K562 (cell line): ENCODE measurements around the gene SLC35B4. TPM values are rescaled to one million over a fixed set of nuclear protein-coding genes. Genes with fewer than 3 reads are reported as not detected.

ENCODE experiments used
- BMI1 ChIP-seq: fragments of 150-350 bp; IDR thresholded peaks from 2 replicates; pipeline ENCODE4 v1.6.1; 2014; ENCODE audit warnings: low read length
- CEBPZ ChIP-seq: fragments of 150-350 bp; IDR thresholded peaks from 2 replicates; pipeline ENCODE4 v1.6.1; 2014; ENCODE audit warnings: low read depth, mild to moderate bottlenecking, low read length, borderline replicate concordance
- CREB1 ChIP-seq, 2 experiments: sonication (generic) in 1 of 2; formaldehyde crosslinking in 1 of 2; IDR thresholded peaks; 2 replicates each; pipeline versions ENCODE4 v1.6.1 to v1.8.0; 2012 to 2022; ENCODE audit warnings: inconsistent platforms in 1 of 2, mild to moderate bottlenecking in 1 of 2, missing genetic modification reagents in 1 of 2, moderate library complexity in 1 of 2
- DIDO1 ChIP-seq: fragments of 450-650 bp; IDR thresholded peaks from 2 replicates; pipeline ENCODE4 v1.6.1; 2016; ENCODE audit warnings: low read depth, missing biosample characterization, missing genetic modification characterization
- EP300 ChIP-seq: IDR thresholded peaks from 2 replicates; pipeline ENCODE4 v1.6.1; 2012; ENCODE audit warnings: low read length, improper control_type of control experiment
- HDAC6 ChIP-seq: IDR thresholded peaks from 2 replicates; pipeline ENCODE4 v1.6.1; 2012; ENCODE audit warnings: low read depth, mild to moderate bottlenecking, control low read depth, inconsistent platforms, low read length, moderate library complexity
- HOXB6 ChIP-seq: fragments of 250-450 bp; sonication (Bioruptor Pico); IDR thresholded peaks from 2 replicates; pipeline ENCODE4 v1.5.1; 2022; ENCODE audit warnings: mild to moderate bottlenecking, borderline replicate concordance
- KLF1 ChIP-seq: fragments of 450-650 bp; IDR thresholded peaks from 2 replicates; pipeline ENCODE4 v1.6.1; 2016; ENCODE audit warnings: missing genetic modification characterization, missing compliant biosample characterization
- LEF1 ChIP-seq: fragments of 450-650 bp; IDR thresholded peaks from 2 replicates; pipeline ENCODE4 v1.6.1; 2016; ENCODE audit warnings: mild to moderate bottlenecking
- PCBP2 ChIP-seq: fragments of 200-400 bp; formaldehyde crosslinking; IDR thresholded peaks from 2 replicates; pipeline ENCODE4 v1.6.1; 2018; ENCODE audit warnings: low read length, low read depth, mild to moderate bottlenecking, moderate library complexity; ENCODE audit not compliant: poor library complexity, severe bottlenecking
- SRSF7 ChIP-seq: fragments of 200-400 bp; formaldehyde crosslinking; optimal IDR thresholded peaks from 2 replicates; pipeline ENCODE3; 2017; ENCODE audit warnings: mild to moderate bottlenecking, low read depth, low read length
- STAT5B ChIP-seq: fragments of 250-450 bp; sonication (Bioruptor Pico); IDR thresholded peaks from 2 replicates; pipeline ENCODE4 v1.8.0; 2021; ENCODE audit warnings: mild to moderate bottlenecking, inconsistent platforms
- TBP ChIP-seq: optimal IDR thresholded peaks from 2 replicates; pipeline ENCODE3; 2011; ENCODE audit warnings: low read depth, low read length, improper control_type of control experiment
- TEAD2 ChIP-seq: fragments of 450-650 bp; IDR thresholded peaks from 2 replicates; pipeline ENCODE4 v1.6.1; 2016; ENCODE audit warnings: missing genetic modification characterization, control low read depth, missing compliant biosample characterization
- ZFP1 ChIP-seq: fragments of 450-650 bp; formaldehyde crosslinking; IDR thresholded peaks from 2 replicates; pipeline ENCODE4 v1.4.0; 2020; ENCODE audit warnings: mild to moderate bottlenecking, mixed read lengths
- ZNF217 ChIP-seq: sonication (generic); formaldehyde crosslinking; IDR thresholded peaks from 2 replicates; pipeline ENCODE4 v1.8.0; 2022; ENCODE audit warnings: mild to moderate bottlenecking, missing genetic modification reagents
- polyA plus RNA-seq, 8 experiments: library from polyadenylated mRNA; depleted of rRNA in 4 of 8; stranded (reverse) in 5 of 8; unstranded in 3 of 8; fragments of >200 nt; fragmentation: Nextera tagmentation in 2 of 8; fragmentation: Illumina TruSeq in 1 of 8; extraction: Ambion mirVana in 2 of 8; extraction: Trizol in 1 of 8; gene quantifications; 2 replicates each; pipeline versions ENCODE4 v1.2.1 to v1.2.3, GENCODE V29; 2011 to 2014; ENCODE audit warnings: inconsistent platforms in 1 of 8, missing spikeins in 1 of 8
- total RNA-seq, 7 experiments: library from RNA; depleted of rRNA in 6 of 7; stranded (reverse); fragments of >200 nt in 6 of 7; fragmentation: Illumina TruSeq in 2 of 7; extraction: Trizol in 2 of 7; gene quantifications; 2 replicates each; pipeline versions ENCODE4 v1.2.1 to v1.2.3, GENCODE V29; 2011 to 2021; ENCODE audit warnings: low replicate concordance in 1 of 7
- TF ChIP-seq, protein P1 (sequence below), 2 experiments: fragments of 450-650 bp; conservative IDR thresholded peaks; 2 replicates each; pipeline ENCODE4 v1.6.1; 2017; ENCODE audit warnings: mild to moderate bottlenecking in 2 of 2, moderate library complexity in 2 of 2
- TF ChIP-seq, protein P2 (sequence below): sonication (generic); formaldehyde crosslinking; IDR thresholded peaks from 2 replicates; pipeline ENCODE4 v1.8.1; 2023; ENCODE audit warnings: mild to moderate bottlenecking, missing genetic modification reagents
- TF ChIP-seq, protein P3 (sequence below), 2 experiments: fragments of 200-800 bp in 1 of 2; sonication (Bioruptor generic) in 1 of 2; sonication (generic) in 1 of 2; formaldehyde crosslinking in 1 of 2; IDR thresholded peaks in 1 of 2; conservative IDR thresholded peaks in 1 of 2; 2 replicates each; pipeline versions ENCODE4 v1.5.0 to v1.6.1; 2016 to 2020; ENCODE audit warnings: missing compliant biosample characterization in 1 of 2, missing genetic modification characterization in 1 of 2, missing genetic modification reagents in 1 of 2

SLC35B4 gene
- total and polyA plus RNA-seq, 9 of the 15 experiments (the other 6 are each of a cell fraction or from before 2014, with no cell fraction given), result 6.1 to 34.9 (median 17.6) TPM

GRCh38 chr7:134316539-134317344, at the start of gene SLC35B4 (continued):
- TF ChIP-seq CEBPZ (no peak), KLF1 (tag) (peak; percentile 20; the same call in 1 of the 2 replicates), SRSF7 (no peak), EP300 (no peak), LEF1 (no peak), HOXB6 (CRISPR knock-in tag) (no peak), TEAD2 (no peak), CREB1 (IDR thresholded peaks at IDR 0.05) (peak; percentile 97), CREB1 (CRISPR knock-in tag; IDR thresholded peaks at IDR 0.05) (peak; percentile 95), ZFP1 (no peak), STAT5B (CRISPR knock-in tag) (no peak), BMI1 (no peak), ZNF217 (CRISPR knock-in tag) (no peak), HDAC6 (no peak), TBP (peak; percentile 86), DIDO1 (tag) (peak; percentile 72), PCBP2 (no peak)
- TF ChIP-seq, protein P1, sequence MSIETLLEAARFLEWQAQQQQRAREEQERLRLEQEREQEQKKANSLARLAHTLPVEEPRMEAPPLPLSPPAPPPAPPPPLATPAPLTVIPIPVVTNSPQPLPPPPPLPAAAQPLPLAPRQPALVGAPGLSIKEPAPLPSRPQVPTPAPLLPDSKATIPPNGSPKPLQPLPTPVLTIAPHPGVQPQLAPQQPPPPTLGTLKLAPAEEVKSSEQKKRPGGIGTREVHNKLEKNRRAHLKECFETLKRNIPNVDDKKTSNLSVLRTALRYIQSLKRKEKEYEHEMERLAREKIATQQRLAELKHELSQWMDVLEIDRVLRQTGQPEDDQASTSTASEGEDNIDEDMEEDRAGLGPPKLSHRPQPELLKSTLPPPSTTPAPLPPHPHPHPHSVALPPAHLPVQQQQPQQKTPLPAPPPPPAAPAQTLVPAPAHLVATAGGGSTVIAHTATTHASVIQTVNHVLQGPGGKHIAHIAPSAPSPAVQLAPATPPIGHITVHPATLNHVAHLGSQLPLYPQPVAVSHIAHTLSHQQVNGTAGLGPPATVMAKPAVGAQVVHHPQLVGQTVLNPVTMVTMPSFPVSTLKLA (conservative IDR thresholded peaks at IDR 0.05), result peak; percentile 67 to 86
- TF ChIP-seq, protein P2, sequence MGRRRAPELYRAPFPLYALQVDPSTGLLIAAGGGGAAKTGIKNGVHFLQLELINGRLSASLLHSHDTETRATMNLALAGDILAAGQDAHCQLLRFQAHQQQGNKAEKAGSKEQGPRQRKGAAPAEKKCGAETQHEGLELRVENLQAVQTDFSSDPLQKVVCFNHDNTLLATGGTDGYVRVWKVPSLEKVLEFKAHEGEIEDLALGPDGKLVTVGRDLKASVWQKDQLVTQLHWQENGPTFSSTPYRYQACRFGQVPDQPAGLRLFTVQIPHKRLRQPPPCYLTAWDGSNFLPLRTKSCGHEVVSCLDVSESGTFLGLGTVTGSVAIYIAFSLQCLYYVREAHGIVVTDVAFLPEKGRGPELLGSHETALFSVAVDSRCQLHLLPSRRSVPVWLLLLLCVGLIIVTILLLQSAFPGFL (CRISPR knock-in tag), result peak; percentile 74; the same call in 1 of the 2 replicates
- TF ChIP-seq, protein P3, sequence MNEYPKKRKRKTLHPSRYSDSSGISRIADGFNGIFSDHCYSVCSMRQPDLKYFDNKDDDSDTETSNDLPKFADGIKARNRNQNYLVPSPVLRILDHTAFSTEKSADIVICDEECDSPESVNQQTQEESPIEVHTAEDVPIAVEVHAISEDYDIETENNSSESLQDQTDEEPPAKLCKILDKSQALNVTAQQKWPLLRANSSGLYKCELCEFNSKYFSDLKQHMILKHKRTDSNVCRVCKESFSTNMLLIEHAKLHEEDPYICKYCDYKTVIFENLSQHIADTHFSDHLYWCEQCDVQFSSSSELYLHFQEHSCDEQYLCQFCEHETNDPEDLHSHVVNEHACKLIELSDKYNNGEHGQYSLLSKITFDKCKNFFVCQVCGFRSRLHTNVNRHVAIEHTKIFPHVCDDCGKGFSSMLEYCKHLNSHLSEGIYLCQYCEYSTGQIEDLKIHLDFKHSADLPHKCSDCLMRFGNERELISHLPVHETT (CRISPR knock-in tag; conservative IDR thresholded peaks at IDR 0.05 in 1 of 2, IDR thresholded peaks at IDR 0.05 in 1 of 2), result peak in 1 of 2 experiments; percentile 91; a peak in 2 of 4 replicates
